ENCODE data around the gene CYSLTR1.
"Not testable (repeated sequence)": the region's sequence is repeated elsewhere in the genome, so short reads cannot be mapped to it uniquely, and the experiment has no call there.

The CYSLTR1 gene, protein sequence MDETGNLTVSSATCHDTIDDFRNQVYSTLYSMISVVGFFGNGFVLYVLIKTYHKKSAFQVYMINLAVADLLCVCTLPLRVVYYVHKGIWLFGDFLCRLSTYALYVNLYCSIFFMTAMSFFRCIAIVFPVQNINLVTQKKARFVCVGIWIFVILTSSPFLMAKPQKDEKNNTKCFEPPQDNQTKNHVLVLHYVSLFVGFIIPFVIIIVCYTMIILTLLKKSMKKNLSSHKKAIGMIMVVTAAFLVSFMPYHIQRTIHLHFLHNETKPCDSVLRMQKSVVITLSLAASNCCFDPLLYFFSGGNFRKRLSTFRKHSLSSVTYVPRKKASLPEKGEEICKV

DNA sequence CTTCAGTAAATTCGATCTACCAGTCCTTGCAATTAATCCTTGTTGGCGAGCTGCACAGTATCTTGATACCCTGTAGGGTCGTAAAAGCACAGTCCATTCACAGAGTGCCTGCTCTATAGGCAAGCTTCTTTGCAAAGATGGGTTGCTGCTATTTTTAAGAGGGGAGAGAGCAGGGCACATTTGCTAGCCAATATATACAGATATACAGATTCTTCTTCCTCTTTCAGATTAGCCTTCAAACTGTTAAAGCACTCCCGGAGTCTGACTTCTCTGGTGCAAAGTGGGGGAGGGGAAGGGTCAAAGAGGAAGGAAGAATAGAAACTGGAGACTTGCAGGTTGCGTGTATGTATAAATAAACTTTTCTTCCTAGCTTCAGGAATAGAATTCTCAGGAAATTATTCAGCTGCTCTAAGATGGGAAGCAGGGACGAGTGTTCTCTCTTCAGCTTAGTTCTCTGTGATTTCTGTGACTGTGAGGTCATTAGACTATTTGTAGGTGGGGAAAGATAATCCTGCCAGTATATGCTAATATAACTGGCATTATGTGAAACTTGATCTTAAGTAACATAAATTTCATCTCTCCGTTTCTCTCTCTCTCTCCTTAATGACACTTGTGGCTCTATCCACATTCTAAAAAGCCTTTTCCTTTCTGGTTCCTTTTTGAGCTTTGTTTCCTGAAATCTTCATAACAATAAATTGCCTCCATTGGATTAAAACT lies at the start of gene CYSLTR1:
Gene CYSLTR1 (minus strand): TSS at position 242 of the 717 bp plus-strand sequence. CDS start 53,865 bp downstream, outside the sequence.
- no peak for DNase-seq (ENCODE audit: low spot score)

DNA sequence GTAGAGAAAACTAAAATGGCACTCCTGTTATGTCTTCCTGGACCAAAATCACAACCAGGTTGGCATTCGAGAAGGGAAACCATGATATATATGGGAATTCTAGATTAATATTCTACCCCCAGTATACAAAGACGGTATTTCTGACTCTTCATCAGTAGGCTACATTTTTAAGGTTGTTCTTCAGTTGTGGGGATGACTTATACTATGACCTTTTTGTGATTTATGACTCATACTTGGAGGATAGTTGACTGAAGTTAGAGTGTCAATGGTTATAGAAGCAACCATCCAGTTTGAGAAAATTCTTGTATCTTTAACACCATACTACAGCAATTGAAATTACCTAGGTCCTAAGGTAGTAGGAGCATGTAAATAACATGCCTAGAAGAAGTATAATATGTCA lies 49.8 kb upstream of the CYSLTR1 start:
- peak; percentile 6 for DNase-seq (ENCODE audit: low spot score)

DNA sequence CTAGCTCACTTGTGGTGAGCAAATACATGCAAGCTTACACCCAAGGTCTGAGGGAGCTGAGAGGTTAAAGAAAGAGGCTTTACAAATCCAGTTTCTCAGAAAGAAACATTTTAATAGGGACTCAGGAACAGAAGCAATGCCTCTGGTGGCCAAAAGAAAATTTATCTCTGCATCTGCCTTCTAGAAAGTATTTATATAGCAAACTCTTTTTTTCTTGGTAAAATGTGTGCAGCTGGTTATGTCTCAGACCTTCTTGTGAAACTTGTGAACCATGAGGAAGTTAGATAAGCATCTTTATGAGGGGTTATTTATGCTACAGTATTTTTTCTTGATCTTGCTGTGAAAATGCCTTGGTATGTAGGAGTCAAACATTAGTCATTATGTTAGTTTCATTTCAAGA lies 48.5 kb upstream of the CYSLTR1 start:
- peak; percentile 57 for DNase-seq (ENCODE audit: low spot score)

DNA sequence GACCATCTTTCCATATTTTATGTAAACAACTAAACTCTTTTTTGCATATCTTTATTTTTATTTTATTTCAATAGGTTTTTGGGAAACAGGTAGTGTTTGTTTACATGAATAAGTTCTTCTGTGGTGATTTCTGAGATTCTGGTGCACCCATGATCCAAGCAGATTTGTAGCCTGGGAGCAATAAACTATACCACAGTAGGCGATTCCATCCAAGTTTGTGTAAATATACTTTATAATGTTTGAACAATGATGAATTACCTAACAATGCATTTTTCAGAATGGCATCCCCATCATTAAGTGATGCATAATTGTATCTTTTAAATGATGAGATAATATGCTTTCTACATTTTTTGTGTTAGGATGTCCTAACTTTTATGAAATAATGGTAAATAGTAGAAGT lies 39.2 kb upstream of the CYSLTR1 start:
- no peak for DNase-seq (ENCODE audit: low spot score)

DNA sequence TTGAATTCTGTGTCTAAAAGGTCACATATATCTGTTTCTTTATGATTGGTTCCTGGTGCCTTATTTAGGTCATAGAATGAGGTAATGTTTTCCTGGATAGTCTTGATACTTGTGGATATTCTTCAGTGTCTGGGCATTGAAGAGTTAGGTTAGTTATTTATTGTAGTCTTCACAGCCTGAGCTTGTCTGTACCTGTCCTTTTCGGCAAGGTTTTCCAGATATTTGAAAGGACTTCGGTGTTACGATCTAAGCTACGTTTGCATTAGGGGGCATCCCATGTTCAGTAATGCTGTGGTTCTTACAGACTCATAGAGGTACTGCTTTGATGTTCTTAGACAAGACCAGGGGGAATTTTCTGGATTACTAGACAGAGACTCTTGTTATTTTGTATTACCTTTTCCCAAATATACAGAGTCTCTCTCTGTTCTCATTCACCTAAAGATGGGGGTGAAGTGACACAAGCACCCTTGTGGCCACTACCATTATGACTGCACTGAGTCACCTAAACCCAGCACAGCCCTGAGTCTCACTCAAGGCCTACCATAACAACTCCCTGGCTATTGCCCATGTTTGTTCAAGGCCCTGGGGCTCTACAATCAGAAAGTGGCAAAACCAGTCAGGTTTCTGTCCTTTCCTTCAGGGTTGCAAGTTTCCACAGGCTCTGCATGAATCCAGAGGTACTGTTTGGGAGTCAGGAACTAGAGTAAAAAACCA lies 30.1 kb upstream of the CYSLTR1 start:
- no peak for DNase-seq (ENCODE audit: low spot score)

DNA sequence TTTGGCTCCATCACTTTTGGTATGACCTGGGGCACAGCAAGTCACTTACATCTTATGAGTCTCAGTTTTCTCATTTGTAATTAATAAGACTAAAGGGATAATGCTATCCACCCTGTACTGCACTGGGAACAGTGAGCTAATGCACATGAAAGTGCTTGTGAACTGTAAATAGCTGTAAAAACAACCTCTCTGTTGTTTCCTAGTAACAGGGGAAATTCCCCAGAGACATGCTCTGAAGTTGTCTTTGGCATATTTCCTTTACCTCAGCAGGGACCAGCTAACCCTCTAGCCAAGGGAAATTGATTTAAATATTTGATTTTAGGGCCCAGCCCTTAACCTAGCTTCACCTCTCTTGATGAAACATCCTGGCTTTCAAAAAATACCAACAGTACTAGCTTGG lies 6.1 kb upstream of the CYSLTR1 start:
- DNase-seq (ENCODE audit: low spot score) = no peak

DNA sequence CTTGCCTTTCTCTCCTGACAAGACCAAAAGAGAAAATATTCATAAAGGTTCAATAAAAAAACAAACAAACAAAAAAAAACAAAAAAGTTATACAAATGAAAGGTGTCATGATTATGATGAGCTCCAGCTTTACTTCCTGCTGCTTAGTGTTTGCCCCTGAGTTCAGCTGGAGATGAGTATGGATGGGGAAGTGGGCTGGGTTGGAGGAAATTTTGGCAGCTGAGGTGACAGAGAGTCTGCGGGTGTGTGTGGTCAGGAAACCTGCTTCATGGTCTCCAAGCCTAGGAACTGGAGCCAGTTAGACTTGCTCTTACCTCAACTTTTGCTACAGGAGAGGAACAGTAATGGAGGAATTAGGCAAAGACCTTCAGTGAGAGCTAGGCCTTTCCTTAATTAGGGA lies 4.3 kb upstream of the CYSLTR1 start:
- no peak for DNase-seq (ENCODE audit: low spot score)

DNA sequence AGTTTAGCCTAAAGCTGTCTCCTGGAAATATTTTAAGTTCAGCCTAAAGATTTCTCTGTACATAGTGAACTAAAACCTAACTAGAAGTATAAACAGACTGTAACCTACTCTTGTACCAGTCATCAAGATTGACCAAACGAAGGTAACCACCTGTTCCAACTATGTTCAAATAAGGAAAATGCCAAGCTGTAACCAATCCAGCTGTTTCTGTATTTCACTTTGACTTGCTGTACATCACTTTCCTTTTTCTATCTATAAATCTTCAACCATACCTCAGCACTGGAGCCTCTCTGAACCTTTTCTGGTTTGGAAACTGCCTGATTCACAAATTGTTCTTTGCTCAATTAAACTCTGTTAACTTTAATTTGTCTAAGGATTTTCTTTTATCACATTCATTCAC lies 3.1 kb upstream of the CYSLTR1 start:
- DNase-seq (ENCODE audit: low spot score) = peak; percentile 25

DNA sequence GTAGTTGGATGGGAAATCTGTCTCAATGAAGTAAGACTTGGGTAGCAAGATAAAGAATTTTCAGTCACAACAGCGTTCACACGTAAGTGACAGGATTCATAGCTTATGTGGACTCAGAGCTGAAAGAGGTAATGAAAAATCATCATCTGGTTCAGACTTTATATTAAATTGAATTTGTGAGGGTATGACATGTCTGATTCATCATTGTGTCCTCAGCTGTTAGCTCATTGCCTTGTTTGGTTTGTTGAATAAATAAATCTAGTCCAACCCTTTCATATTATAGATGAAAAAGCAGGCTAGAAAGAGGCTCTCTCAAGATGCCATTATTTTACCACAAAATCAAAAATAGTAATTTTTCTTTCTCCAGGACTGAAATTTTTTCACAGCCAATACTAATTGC lies 2.7 kb upstream of the CYSLTR1 start:
- DNase-seq (ENCODE audit: low spot score) = no peak

DNA sequence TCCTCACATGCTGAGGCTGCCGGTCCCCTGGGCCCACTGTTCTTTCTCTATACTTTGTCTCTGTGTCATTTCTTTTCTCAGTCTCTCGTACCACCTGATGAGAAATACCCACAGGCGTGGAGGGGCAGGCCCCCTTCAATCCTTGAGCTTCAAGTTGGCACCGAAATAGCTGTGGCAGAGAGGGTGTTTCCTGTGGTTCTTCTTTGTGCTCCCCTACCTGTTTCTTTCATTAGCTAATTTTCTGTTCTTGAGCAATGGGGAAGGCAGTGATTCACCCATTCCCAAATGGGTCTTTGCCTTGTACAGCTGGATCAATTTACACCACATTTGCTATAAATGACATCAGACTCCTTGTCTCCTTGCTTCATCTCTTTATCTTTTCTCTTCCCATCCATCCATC lies 2.1 kb upstream of the CYSLTR1 start:
- no peak for DNase-seq (ENCODE audit: low spot score)

DNA sequence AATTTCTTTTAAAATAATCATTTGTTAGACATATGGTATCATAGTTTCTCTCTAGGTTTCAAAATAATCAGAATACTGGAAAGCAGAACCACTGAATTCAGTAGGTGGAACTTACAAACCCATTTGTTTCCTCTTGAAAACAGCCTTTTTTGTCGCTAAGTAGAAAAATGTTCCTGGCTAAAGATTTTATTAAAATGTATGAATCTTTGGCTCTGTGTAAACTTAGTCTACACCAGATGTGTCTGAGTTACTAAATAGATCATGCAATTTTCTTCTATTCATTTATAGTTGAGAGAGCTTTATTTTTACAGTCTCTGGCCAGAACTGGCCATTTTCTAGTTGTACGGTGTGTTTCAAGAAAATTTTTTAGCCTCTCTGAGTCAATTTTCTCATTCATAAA lies 1.0 kb downstream of the CYSLTR1 start:
- DNase-seq (ENCODE audit: low spot score) = no peak

DNA sequence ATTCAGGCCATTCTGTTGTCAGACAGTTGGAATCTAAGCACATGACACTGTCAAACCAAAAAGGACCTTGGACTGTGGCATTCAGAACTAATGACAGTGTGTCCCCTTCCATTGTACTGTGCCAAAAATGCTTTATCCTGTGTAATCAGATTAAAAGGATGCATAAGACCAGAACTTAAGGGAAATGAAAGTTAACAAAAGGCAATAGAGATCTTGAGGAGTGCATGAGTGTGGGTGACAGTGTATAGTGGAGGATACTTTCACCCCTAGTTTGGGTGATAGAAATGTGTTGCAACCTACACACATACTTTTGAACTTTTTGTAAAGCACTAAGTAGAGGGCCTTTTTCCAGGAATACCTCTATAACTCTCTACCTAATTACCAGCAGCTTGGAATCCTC lies 4.5 kb downstream of the CYSLTR1 start:
- no peak for DNase-seq (ENCODE audit: low spot score)

DNA sequence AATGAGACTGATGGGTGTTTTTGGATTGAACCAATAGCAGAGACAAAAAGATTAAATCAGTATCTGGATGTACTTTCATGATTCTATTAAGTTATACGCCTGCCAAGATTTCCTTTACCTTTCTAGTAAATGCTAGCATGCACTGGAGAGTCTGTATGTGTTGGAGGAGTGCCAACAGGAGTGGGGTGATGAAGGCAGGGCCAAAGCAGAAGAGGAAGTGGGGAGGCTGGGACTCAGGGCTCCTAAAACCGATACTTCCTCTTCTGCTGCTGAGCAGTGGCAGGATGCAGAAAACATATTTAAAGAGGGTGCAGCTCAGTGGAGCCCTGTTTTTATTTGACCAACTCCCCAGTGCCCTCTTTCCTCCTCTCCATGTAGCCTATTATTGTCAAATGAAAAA lies 5.6 kb downstream of the CYSLTR1 start:
- DNase-seq (ENCODE audit: low spot score) = peak; percentile 36

DNA sequence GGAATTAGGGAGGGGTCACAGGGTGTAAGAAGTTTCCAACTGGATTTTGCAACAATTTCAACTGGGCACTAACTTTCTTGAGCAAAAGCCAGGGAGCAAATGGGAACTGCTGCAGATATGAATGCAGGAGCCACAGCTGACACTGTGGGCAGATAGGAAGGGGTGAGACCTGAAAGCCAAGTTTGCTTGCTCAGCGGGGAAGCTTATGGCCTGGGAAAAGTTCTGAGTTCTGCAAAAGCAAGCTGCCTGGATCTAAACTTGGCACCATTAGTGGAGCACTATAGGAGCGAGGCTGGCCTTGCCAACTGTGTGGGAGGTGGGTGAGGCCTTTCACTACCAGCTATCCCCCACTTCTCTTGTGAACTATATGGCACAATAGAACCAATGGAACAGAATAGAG lies 11.1 kb downstream of the CYSLTR1 start:
- DNase-seq (ENCODE audit: low spot score) = no peak

DNA sequence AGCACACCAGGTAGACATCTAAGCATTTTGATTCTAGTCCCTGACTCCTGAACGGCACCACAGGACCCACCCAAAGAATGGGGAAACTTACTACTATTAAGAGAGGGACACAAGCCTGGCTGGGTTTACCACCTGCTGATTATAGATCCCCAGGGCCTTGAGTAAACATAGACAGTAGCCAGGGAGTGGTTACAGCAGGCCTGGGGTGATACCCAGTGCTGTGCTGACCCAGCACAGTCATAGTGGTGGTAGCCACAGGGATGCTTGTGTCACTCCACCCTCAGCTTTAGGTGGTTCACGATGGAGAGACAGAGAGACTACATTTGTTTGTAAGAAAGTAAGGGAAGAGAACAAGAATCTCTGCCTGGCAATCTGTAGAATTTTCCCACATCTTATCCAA lies 11.7 kb downstream of the CYSLTR1 start:
- DNase-seq (ENCODE audit: low spot score) = no peak

DNA sequence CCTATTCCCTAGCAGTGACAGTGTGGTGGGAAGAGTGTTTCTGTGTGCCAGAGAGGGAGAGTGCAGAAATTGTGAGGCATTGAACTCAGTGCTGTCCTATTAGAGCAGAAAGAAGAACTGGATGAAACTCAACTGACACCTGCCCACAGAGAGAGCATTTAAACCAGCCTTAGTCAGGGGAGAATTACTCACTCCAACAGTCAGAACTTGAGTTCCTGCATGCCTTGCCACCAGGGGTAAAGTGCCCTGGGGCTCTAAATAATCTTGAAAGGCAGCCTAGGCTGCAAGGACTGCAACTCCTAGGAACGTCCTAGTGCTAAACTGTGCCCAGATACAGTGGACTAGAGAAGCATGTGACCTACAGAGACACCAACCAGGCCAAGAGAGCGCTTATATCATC lies 12.8 kb downstream of the CYSLTR1 start:
- peak; percentile 19 for DNase-seq (ENCODE audit: low spot score)

DNA sequence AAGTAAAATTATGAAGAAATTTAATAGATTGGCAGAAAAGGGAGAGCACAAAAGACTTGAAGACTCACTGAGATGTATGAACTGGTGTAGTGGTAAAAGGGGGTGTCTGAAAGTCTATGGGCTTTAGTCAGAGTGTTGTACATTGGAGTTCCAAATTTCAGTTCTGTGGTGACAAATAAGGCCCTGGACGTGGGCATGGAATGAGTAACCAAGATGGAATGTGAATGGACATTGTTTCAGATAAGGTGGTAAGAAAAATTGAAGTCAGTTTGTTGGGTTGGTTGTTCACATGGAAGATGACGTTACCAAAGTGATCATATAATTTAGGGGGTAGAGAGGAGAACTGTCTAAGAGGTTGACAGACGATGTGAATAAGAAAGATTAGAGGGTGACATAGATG lies 13.9 kb downstream of the CYSLTR1 start:
- DNase-seq (ENCODE audit: low spot score) = no peak

DNA sequence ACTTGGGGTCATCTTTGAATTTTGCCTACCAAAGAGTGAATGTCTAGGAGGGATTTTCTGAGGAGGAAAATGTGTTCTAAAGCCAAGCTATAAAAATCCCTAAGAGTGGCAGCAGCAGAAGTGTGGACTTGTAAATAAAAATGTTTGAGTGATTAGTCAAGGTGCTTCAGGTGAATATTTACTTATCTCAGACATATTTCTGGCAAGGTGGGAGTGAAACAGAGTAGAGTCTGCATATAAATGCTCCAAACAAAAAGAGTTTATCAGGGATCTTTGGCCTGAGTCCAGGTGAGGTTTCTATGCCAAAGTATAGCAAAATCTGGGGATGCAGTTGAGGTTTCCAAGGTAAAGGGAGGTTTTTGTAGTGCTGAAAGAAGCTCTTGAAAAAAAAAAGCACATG lies 19.7 kb downstream of the CYSLTR1 start:
- DNase-seq (ENCODE audit: low spot score) = no peak

DNA sequence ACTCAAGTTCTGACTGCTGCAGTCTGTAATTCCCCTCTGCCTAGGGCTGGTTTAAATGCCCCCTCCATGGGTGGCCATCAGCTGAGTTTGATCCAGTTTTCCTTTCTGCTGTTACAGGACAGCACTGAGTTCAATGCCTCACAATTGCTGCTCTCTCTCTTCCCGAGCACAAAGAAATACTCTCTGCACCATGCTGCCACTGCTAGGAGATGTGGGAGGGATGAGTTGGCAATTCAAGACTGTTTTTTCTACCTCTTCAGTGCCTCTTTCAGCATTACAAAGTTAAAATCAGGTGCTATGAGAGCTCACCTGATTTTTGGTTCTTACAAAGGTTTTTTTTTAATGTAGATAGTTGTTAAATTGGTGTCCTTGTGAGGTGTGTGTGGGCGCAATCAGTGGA lies 24.3 kb downstream of the CYSLTR1 start:
- DNase-seq (ENCODE audit: low spot score) = no peak

DNA sequence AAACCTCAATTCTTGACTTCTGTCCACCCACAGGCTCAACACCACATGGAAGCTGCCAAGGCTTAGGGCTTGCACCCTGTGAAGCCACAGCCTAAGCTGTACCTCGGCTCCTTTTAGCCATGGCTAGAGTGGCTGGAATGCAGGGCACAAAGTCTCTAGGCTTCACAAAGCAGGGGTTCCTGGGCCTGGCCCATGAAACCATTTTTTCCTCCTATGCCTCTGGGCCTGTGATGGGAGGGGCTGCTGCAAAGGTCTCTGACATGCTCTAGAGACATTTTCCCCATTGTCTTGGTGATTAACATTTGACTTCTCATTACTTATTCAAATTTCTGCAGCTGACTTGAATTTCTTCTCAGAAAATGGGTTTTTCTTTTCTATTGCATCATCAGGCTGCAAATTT lies 26.5 kb downstream of the CYSLTR1 start:
- DNase-seq (ENCODE audit: low spot score) = not testable (repeated sequence)

DNA sequence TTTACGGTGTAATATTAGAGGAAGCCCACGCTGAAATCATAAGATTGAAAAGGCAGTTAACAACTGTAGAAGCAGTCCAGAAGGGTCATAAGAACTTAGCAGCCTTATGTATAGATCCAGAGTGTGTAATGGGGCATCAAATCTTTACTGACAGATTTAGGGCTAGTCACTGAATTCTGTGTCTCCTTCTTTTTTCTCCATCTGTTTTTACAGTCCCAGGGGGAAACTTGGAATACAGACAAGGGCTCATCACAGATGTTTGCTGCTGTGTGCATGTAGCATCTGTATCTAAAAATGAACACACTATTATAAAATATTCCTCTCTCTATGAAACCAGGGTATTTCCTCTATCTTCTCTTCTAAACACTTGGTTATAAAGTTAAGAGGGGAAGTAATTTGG lies 43.9 kb downstream of the CYSLTR1 start:
- no peak for DNase-seq (ENCODE audit: low spot score)

DNA sequence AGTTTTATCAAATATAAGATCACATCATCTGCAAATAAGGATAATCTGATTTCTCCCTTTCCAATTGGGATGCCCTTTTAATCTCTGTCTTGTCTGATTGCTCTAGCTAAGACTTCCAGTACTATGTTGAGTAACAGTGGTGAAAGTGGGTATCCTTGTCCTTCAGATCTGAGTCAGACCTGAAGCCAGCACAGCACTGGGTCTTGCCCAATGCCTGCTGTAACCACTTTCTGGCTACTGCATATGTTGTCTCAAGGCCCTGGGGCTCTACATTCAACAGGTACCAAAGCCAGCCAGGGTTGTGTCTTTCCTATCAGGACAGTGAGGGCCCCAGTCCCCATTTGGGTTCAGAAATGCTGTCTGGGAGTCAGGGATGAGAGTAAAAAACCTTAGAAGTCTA lies 90.3 kb downstream of the CYSLTR1 start:
- peak; percentile 6 for DNase-seq (ENCODE audit: low spot score)

DNA sequence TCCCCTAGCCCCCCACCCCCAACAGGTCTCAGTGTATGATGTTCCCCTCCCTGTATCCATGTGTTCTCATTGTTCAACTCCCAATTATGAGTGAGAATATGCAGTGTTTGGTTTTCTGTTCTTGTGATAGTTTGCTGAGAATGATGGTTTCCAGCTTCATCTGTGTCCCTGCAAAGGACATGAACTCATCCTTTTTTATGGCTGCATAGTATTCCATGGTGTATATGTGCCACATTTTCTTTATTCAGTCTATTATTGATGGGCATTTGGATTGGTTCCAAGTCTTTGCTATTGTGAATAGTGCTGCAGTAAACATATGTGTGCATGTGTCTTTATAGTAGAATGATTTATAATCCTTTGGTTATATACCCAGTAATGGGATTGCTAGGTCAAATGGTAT lies 101.4 kb downstream of the CYSLTR1 start:
- not testable (repeated sequence) for DNase-seq (ENCODE audit: low spot score)
